ENCODE data around the gene DEAF1. TPM values are rescaled to one million over a fixed set of nuclear protein-coding genes. Genes with fewer than 3 reads are reported as not detected.

Gene DEAF1
- total RNA-seq, 4 donors from 2014 or later, result 20.3 to 29.0 (median 23.0) TPM

GRCh38 chr11:720642-721246 lies 25.7 kb upstream of the DEAF1 start:
- DNase-seq (ENCODE audit: low spot score), result no peak
- TF ChIP-seq CTCF (IDR thresholded peaks at IDR 0.05), result no peak
- ATAC-seq (ENCODE audit: low FRiP score), result no peak

- no peak for TF ChIP-seq CTCF (IDR thresholded peaks at IDR 0.05)
- no peak for DNase-seq (ENCODE audit: low spot score)
- ATAC-seq (ENCODE audit: low FRiP score), result no peak
Observed at GRCh38 chr11:720017-720641, 25.1 kb upstream of the DEAF1 start.

GRCh38 chr11:719214-720016 lies 24.4 kb upstream of the DEAF1 start:
- DNase-seq (ENCODE audit: low spot score) (no peak), ATAC-seq (ENCODE audit: low FRiP score) (no peak)
- TF ChIP-seq CTCF (IDR thresholded peaks at IDR 0.05), result no peak

GRCh38 chr11:714436-714835 lies 19.4 kb upstream of the DEAF1 start:
- ATAC-seq (ENCODE audit: low FRiP score) (no peak), DNase-seq (ENCODE audit: low spot score) (no peak)

GRCh38 chr11:709109-709997 lies 14.3 kb upstream of the DEAF1 start:
- no peak for ATAC-seq (ENCODE audit: low FRiP score)
- DNase-seq (ENCODE audit: low spot score), result no peak
- TF ChIP-seq CTCF (IDR thresholded peaks at IDR 0.05), result no peak

More at GRCh38 chr11:714436-714835, 19.4 kb upstream of the DEAF1 start:
- no peak for TF ChIP-seq CTCF (IDR thresholded peaks at IDR 0.05)

GRCh38 chr11:708511-708910 lies 13.5 kb upstream of the DEAF1 start:
- no peak for TF ChIP-seq CTCF (IDR thresholded peaks at IDR 0.05)
- DNase-seq (ENCODE audit: low spot score) (no peak), ATAC-seq (ENCODE audit: low FRiP score) (no peak)
